ENCODE data around the gene SLC6A4.
"Not testable (repeated sequence)": the region's sequence is repeated elsewhere in the genome, so short reads cannot be mapped to it uniquely, and the experiment has no call there.

SLC6A4 gene

DNA sequence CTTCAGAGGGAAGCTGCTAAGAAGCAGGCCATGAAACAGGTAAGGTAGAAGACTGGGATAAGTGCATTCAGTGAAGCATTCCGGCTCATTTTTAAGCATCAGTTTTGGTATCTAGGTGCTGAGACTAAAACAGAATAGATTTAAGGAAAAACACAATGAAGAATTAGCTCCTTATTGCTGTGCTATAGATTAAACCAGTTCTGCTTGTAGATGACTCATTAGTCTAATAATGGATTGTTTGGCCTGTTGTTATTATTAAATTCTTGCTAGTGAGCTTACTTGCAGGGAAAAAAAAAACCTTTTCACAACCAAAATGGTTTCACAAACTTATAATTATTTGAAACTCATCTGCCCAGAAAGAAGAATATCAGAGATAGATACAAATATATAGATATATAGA is 62.9 kb downstream of the SLC6A4 start:
- DNase-seq (ENCODE audit: low read depth in 2 of 2), result no peak

DNA sequence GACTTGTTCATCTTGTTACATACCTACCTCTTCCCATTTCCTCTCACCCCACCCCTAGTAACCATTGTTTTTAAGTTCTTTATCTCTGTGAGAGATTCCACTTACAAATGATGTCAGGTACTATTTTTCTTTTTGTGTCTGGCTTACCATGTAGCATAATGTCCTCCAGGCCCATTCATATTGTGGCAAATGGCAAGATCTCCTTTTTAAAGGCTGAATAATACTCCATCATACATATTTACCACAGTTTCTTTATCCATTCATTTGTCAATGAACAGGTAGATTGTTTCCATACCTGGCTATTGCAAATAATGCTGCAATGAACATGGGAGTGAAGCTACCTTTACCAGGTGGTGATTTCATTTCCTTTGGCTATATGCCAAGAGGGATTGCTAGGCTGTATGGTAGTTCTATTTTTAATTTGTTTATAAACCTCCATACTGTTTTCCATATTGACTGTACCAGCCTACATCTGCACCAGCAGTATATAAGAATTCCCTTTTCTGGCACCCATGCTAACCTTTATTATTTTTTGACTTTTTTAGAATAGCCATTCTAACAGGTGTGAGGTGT is 65.0 kb downstream of the SLC6A4 start:
- no peak for DNase-seq (ENCODE audit: low read depth in 2 of 2)

DNA sequence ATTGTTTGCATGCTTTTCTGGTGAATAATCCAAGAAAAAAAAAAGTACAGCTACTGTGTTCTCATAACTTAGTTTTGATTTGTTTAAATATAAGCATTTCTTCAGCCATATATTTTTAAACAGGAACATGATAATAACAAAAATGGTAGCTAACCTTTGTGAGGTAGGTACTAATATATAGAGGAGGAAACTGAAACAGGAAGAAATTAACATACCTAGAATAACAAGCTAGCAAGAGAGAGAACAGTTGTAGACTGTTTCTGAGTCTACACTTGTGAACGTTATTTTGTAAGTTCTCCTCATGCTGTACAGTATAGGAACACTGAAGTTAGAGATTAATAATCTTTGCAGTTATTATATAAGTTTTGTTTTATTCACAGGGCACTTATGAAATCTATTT is 69.5 kb downstream of the SLC6A4 start:
- DNase-seq (ENCODE audit: low read depth in 2 of 2), result no peak

DNA sequence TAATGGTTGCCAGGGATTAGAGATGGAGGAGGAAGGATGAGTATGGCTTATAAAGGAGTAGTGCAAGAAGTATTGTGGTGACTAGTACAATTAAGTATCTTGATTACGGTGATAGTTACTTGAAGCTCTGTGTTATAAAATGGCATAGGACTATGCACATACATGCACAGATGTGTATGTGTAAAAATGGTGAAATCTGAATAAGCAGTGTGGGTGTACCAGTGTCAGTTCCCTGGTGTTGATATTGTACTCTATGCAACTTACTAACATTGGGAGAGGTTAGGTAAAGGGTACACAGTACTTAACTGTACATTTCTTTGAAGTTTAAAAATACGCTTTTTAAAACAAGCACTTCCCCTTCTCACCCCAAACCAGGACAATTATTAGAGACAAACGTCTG is 70.3 kb downstream of the SLC6A4 start:
- DNase-seq (ENCODE audit: low read depth in 2 of 2), result no peak

DNA sequence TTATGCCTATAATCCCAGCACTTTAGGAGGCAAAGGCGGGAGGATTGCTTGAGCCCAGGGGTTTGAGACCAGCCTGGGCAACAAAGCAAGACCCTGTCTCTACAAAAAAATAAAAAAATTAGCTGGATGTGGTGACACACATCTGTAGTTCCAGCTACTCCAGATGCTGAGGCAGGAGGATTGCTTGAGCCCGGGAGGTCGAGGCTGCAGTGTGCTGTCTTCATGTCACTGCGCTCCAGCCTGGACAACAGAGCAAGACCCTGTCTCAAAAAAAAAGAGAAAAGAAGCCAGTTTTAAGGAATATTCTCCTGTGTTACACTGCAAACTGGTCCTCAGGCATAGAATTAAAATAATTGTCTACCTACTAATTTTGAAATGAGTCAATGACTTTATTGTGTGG is 71.0 kb downstream of the SLC6A4 start:
- DNase-seq (ENCODE audit: low read depth in 2 of 2), result no peak

DNA sequence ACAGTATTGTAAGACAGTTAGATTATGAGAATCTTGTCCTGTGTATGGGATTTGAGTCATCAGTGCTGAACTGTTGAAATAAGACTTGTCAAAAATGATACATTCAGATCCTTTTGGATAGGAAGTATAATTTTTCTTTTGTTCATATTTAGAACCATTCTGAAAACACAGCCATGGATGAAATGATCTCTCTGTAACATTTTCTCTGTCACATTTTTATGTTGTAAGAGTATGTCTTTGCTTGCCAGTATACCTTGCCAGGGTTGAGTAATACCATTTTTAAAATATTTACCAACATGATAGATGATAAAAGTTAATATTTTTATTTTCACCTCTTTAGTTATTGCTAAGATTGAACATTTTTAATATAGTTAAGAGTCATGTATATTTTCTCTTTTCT is 73.9 kb downstream of the SLC6A4 start:
- no peak for DNase-seq (ENCODE audit: low read depth in 2 of 2)

DNA sequence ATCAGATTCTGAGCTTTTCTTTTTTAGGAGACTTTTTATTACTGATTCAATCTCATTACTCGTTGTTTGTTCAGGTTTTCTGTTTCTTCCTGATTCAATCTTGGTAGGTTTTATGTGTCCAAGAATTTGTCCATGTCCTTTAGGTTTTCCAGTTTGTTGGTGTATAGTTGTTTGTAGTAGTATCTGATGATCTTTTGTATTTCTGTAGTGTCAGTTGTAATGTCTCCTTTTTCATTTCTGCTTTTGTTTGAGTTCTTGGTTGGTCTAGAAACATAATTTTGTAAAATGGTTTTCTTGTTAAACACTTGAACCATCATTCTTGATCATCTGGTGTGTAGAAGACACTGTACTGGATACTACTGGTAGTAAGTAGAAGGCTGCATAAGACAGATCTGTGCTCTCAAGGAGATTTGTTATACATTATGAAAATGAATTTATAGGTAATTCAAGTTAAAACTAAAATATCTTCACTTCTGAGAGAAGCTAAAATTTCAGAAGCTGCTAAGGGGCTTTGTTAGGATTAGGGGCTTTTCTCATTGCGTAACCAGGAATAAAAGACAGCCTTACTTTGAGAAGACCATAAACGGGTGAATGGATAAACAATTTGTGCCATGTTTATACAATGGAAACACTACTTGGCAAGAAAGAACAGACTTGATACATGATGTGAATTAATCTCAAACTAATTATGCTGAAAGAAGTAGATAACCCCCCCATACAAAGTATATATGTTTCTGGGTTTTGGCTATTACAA is 74.9 kb downstream of the SLC6A4 start:
- DNase-seq (ENCODE audit: low read depth in 2 of 2), result no peak

DNA sequence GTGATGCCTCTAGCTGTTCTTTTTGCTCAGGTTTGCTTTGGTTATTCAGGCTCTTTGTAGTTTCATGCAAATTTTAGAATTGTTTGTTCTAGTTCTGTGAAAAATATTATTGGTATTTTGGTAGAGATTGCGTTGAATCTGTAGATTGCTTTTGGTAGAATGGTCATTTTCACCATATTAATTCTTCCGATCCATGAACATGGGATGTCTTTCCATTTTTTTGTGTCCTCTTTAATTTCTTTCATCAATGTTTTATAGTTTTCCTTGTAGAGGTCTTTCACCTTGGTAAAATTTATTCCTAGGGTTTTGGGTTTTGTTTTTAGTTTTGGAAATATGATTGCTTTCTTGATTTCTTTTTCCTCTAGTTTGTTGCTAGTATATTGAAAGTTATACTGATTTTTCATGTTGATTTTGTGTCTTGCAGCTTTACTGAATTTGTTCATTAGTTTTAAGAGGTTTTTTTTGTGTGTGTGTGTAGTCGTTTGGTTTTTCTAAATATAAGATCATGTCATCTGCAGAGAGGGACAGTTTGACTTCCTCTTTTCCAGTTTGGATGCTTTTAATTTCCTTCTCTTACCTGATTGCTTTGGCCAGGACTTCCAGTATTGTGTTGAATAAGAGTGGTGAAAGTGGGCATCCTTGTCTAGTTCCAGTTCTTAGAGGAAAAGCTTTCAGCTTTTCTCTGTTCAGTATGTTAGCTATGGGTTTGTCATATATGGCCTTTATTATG is 76.4 kb downstream of the SLC6A4 start:
- DNase-seq (ENCODE audit: low read depth in 2 of 2), result no peak

DNA sequence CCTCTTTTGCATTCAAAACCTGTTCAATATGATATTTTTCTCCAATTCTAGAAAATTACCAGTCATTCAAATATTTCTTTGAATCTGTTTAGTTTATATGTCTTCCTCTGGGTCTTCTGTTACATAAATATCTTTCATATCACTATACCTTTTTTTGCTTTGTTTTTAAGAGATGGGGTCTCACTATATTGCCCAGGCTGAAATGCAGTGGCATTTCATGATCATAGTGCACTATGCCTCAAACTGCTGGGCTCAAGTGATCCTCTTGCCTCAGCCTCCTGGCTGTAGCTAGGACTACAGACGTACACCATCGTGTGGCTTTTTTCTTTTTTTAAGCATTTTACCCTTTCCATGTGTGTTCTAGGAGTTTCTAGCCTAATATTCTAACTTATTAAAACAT is 80.1 kb downstream of the SLC6A4 start:
- DNase-seq (ENCODE audit: low read depth in 2 of 2), result no peak

DNA sequence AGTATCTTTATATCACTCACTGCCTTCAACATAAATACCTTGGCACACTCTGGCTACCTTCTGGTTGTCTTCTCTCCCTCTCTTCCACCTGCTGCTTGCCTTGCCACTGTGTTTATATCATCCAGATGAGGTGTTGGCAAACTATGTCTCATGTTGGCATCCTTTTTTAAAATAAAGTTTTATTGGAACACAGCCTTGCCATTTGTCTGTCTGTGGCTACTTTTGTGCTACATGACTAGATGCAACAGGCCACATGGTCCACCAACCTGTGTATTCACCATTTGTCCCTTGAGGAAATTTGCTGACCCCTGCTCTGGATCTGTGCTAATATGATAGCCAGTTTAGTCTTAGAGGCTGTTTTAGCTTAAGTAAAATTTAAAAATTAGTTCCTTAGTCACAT is 82.0 kb downstream of the SLC6A4 start:
- DNase-seq (ENCODE audit: low read depth in 2 of 2), result no peak

DNA sequence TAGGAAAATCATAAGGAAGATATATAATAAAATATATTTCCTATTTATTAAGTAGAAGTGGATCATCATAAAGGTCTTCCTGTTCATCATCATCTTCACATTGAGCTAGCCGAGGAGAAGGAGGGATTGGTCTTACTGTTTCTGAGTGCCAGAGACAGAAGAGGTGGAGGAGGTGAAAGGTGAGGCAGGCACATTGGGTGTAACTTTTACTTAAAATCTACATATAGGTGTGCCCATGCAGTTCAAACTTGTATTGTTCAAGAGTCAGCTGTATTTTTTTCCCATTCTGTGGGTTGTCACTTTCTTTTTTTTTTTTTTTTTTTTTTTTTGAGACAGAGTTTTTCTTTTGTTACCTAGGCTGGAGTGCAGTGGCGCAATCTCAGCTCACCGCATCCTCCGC is 84.0 kb downstream of the SLC6A4 start:
- no peak for DNase-seq (ENCODE audit: low read depth in 2 of 2)

DNA sequence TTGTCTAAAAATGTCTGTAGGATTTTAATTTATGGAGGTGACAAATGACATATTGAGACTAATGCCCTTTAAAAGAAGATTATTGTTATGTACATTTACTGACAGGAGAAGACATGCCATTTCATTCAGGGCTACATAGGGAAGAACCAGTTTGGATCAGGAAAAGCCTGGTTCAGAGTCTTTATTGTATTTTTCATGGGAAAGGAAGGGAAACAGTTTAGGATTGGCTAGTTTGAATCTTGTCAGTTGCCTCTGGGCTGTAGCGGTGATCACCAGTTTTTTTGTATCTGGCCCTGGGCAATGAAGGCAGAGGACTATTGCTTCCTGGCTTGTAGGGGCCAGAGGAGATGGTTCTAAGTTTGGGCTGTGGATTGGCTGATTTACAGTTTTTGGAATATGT is 87.1 kb downstream of the SLC6A4 start:
- no peak for DNase-seq (ENCODE audit: low read depth in 2 of 2)

DNA sequence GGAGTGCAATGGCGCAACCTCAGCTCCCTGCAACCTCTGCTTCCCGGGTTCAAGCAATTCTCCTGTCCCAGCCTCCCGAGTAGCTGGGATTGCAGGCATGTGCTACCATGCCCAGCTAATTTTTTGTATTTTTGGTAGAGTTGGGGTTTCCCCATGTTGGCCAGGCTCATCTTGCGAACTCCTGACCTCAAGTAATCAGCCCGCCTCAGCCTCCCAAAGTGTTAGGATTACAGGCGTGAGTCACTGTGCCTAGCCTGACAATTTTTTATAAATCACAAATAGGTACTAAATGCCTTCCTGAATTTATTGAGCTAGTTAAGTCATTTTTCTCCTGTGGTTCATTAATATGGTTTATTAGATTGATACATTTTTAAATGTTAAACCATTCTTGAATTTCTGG is 87.6 kb downstream of the SLC6A4 start:
- DNase-seq (ENCODE audit: low read depth in 2 of 2), result not testable (repeated sequence)
